Rectal smooth muscle tissue (tissue), 1 donor: ENCODE data around the gene VWA3B.
A peak's percentile ranks its signal among the peaks of the same experiment; 100 is the strongest.

Experiments
- H3K27ac ChIP-seq: one replicate; pipeline ENCODE4 v1.7.0; 2013; ENCODE audit warnings: low read depth, low read length, inconsistent platforms
- H3K27me3 ChIP-seq: one replicate; pipeline ENCODE4 v1.7.0; 2013; ENCODE audit warnings: low read length; ENCODE audit not compliant: control insufficient read depth, insufficient read depth
- H3K36me3 ChIP-seq: one replicate; pipeline ENCODE4 v1.7.0; 2013; ENCODE audit warnings: low read length; ENCODE audit not compliant: control insufficient read depth, insufficient read depth
- H3K4me1 ChIP-seq: one replicate; pipeline ENCODE4 v1.7.0; 2013; ENCODE audit warnings: low read length; ENCODE audit not compliant: control insufficient read depth, insufficient read depth
- H3K4me3 ChIP-seq: one replicate; pipeline ENCODE4 v1.7.0; 2013; ENCODE audit warnings: low read length
- H3K9ac ChIP-seq: one replicate; pipeline ENCODE4 v1.7.0; 2013; ENCODE audit warnings: low read length

The VWA3B gene

DNA sequence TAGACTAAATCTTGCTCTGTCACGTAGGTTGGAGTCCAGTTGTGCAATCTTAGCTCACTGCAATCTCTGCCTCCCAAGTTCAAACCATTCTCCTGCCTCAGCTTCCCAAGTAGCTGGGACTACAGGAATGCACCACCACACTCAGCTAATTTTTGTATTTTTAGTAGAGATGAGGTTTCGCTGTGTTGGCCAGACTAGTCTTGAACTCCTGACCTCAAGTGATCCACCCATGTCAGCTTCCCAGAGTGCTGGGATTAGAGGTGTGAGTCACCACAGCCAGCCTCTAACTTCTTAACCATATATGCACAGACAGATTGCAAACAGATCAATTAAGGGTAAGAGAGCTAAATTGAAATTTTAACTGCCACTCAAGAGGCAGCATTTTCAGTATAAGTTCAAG is 237.2 kb downstream of the VWA3B start:
- Histone ChIP-seq H3K27ac (no peak overlapping the region), H3K27me3 (no peaks in the 10 kb centered on the region), H3K9ac (no peak overlapping the region), H3K4me1 (no peaks in the 10 kb centered on the region), H3K4me3 (no peak overlapping the region), H3K36me3 (no peaks in the 10 kb centered on the region)

DNA sequence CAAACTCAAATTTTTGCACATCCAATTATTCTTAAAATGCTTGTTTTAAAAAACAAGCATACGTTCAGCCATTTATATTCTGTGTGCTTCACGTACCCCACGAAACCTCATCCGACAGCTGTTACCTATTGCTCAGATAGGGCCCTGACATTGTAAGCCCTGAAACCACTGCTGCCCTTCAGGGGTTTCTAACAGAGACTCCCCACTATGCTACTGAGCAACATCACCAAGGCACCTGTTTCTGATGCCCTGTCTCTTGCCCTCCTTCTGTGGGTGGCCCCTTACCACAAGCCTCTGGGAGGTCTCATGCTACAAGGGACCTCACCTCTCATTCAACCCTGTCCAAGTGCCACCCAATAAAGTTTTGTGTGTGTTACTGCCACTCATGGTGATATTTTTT is 240.8 kb downstream of the VWA3B start:
- Histone ChIP-seq H3K9ac (no peak overlapping the region), H3K4me3 (no peak overlapping the region), H3K27me3 (no peaks in the 10 kb centered on the region), H3K4me1 (no peaks in the 10 kb centered on the region), H3K27ac (no peak overlapping the region), H3K36me3 (no peaks in the 10 kb centered on the region)

- H3K4me1 ChIP-seq: peaks cover 7% of the 10 kb centered on the region
- no peaks in the 10 kb centered on the region for H3K36me3 ChIP-seq
- no peak overlapping the region for H3K27ac ChIP-seq
- no peak overlapping the region for H3K9ac ChIP-seq
- H3K4me3 ChIP-seq: no peak overlapping the region
- H3K27me3 ChIP-seq: no peaks in the 10 kb centered on the region
Observed at GRCh38 chr2:98329549-98329948, 242.6 kb downstream of the VWA3B start.

- Histone ChIP-seq H3K36me3 (no peaks in the 10 kb centered on the region), H3K9ac (no peak overlapping the region), H3K4me3 (no peak overlapping the region), H3K27ac (no peak overlapping the region), H3K27me3 (no peaks in the 10 kb centered on the region), H3K4me1 (peaks cover 7% of the 10 kb centered on the region)
Observed at GRCh38 chr2:98332989-98333388, 246.0 kb downstream of the VWA3B start.

GRCh38 chr2:98333922-98334321 is 247.0 kb downstream of the VWA3B start:
- Histone ChIP-seq H3K27ac (no peak overlapping the region), H3K4me1 (peaks cover 7% of the 10 kb centered on the region), H3K9ac (no peak overlapping the region), H3K4me3 (no peak overlapping the region), H3K27me3 (no peaks in the 10 kb centered on the region), H3K36me3 (no peaks in the 10 kb centered on the region)

DNA sequence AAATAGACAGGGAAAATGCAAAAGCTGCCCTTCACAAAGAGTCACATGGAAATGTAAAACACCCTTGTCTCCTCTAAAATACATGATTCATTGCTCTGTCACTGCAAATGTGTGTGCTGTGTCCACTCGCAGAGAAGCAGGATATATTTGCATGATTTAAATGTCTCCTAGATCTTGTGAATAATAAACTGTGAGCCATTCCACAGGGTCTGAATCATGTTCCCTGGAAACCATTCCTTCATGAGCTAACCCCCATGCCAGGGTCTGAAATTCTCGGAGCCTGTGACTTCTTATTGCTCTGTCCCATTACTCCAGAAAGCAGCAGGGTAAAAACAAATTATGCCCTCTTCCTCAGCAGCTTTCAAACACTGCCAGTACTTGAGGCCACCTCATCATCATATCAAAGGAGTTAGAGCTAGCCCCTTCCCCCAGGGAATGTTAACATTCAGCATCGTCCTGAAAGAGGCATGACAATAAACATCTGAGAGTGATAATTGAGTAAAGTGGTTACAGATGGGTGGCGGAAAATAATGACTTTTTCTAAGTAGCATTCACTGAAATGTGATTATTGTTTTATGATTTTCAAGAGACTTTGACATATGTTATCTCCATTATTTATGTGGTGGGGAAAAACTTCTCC is 247.6 kb downstream of the VWA3B start:
- Histone ChIP-seq H3K4me1 (peaks cover 7% of the 10 kb centered on the region), H3K36me3 (no peaks in the 10 kb centered on the region), H3K4me3 (no peak overlapping the region), H3K27me3 (no peaks in the 10 kb centered on the region), H3K9ac (no peak overlapping the region), H3K27ac (no peak overlapping the region)

GRCh38 chr2:98335271-98335670 is 248.3 kb downstream of the VWA3B start:
- H3K9ac ChIP-seq: no peak overlapping the region
- H3K4me1 ChIP-seq: peaks cover 7% of the 10 kb centered on the region
- H3K36me3 ChIP-seq: no peaks in the 10 kb centered on the region
- no peaks in the 10 kb centered on the region for H3K27me3 ChIP-seq
- no peak overlapping the region for H3K4me3 ChIP-seq
- H3K27ac ChIP-seq: no peak overlapping the region

- Histone ChIP-seq H3K9ac (no peak overlapping the region), H3K4me3 (no peak overlapping the region), H3K27me3 (no peaks in the 10 kb centered on the region), H3K27ac (no peak overlapping the region), H3K36me3 (no peaks in the 10 kb centered on the region), H3K4me1 (no peaks in the 10 kb centered on the region)
Observed at GRCh38 chr2:98341241-98341640, 254.3 kb downstream of the VWA3B start.

DNA sequence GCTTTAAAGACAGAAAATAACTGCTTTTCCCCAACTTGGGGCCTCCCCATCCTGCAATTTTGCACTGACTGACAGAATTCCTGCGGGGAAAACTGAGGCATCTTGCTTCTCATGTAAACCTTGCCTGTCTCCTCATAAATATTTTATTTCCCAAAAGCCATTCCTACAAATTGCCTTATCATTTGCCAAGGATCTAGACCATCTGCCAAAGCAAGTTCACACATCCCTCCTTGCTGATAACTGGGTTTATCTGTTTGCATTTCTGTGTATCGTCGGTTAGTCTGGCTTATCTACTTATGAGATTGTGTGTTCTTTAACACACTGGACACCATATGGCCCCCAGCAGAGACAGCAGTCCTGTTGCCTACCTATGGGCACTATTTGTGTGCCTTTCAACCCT is 256.3 kb downstream of the VWA3B start:
- H3K4me3 ChIP-seq: no peak overlapping the region
- no peaks in the 10 kb centered on the region for H3K4me1 ChIP-seq
- no peak overlapping the region for H3K27ac ChIP-seq
- peaks cover 12% of the 10 kb centered on the region for H3K27me3 ChIP-seq
- no peaks in the 10 kb centered on the region for H3K36me3 ChIP-seq
- no peak overlapping the region for H3K9ac ChIP-seq

GRCh38 chr2:98346311-98347236 is 259.6 kb downstream of the VWA3B start, which contains the start of gene CNGA3:
CNGA3 (plus strand) TSS chr2:98346456; CDS start chr2:98369976, 23,520 bp downstream.
- Histone ChIP-seq H3K4me3 (peak within 1 kb of the TSS; percentile 25), H3K36me3 (no peaks in the 10 kb centered on the region), H3K9ac (no peak within 1 kb of the TSS), H3K4me1 (no peaks in the 10 kb centered on the region), H3K27me3 (peaks cover 17% of the 10 kb centered on the region), H3K27ac (no peak within 1 kb of the TSS)

GRCh38 chr2:98347298-98348065 is 260.5 kb downstream of the VWA3B start:
- H3K9ac ChIP-seq: no peak overlapping the region
- no peaks in the 10 kb centered on the region for H3K4me1 ChIP-seq
- H3K27me3 ChIP-seq: peaks cover 17% of the 10 kb centered on the region
- no peak overlapping the region for H3K4me3 ChIP-seq
- H3K27ac ChIP-seq: no peak overlapping the region
- H3K36me3 ChIP-seq: no peaks in the 10 kb centered on the region

- H3K4me1 ChIP-seq: no peaks in the 10 kb centered on the region
- H3K27me3 ChIP-seq: peaks cover 17% of the 10 kb centered on the region
- H3K4me3 ChIP-seq: no peak overlapping the region
- H3K36me3 ChIP-seq: no peaks in the 10 kb centered on the region
- no peak overlapping the region for H3K27ac ChIP-seq
- H3K9ac ChIP-seq: no peak overlapping the region
Observed at GRCh38 chr2:98348066-98348561, 261.1 kb downstream of the VWA3B start.
